Gastrocnemius medialis (tissue), 4 donors: ENCODE data around the gene PPP2R3C. TPM values are rescaled to one million over a fixed set of nuclear protein-coding genes. Genes with fewer than 3 reads are reported as not detected.

Experiments used
- ATAC-seq, 2 donors: fragments of 150-250 bp; one replicate each; pipeline ENCODE4 v1.9.1; 2016
- DNase-seq, 2 donors: peaks; one replicate each; pipeline ENCODE4 v3.0.0-alpha.2; 2019
- H3K27ac ChIP-seq, 4 donors: fragments of 200-600 bp; sonication (generic); 1 replicate in 1 of 4; 2 replicates in 3 of 4; pipeline ENCODE4 v1.5.1; 2016 to 2018; ENCODE audit warnings: mild to moderate bottlenecking in 2 of 4, moderate library complexity in 1 of 4
- H3K27me3 ChIP-seq, 3 donors: fragments of 200-600 bp; sonication (generic) in 2 of 3; 1 replicate in 1 of 3; 2 replicates in 2 of 3; pipeline versions ENCODE4 v1.5.1 to v1.6.0; 2016 to 2019; ENCODE audit warnings: mild to moderate bottlenecking in 1 of 3, moderate library complexity in 1 of 3
- H3K36me3 ChIP-seq, 2 donors: fragments of 200-600 bp; sonication (generic) in 1 of 2; one replicate each; pipeline ENCODE4 v1.5.1; 2017 to 2018
- H3K4me1 ChIP-seq, 2 donors: fragments of 200-600 bp; sonication (generic) in 1 of 2; one replicate each; pipeline ENCODE4 v1.5.1; 2016 to 2017; ENCODE audit warnings: mild to moderate bottlenecking in 2 of 2
- H3K4me3 ChIP-seq, 4 donors: fragments of 200-600 bp; sonication (generic) in 3 of 4; 1 replicate in 1 of 4; 2 replicates in 3 of 4; pipeline ENCODE4 v1.5.1; 2016 to 2019; ENCODE audit warnings: mild to moderate bottlenecking in 2 of 4
- H3K9me3 ChIP-seq, 3 donors: fragments of 200-600 bp; sonication (generic) in 2 of 3; 1 replicate in 1 of 3; 2 replicates in 2 of 3; pipeline ENCODE4 v1.5.1; 2016 to 2019
- CTCF ChIP-seq, 5 experiments: fragments of 450-650 bp in 3 of 5; fragments of 200-600 bp in 2 of 5; sonication (generic) in 2 of 5; IDR thresholded peaks in 4 of 5; conservative IDR thresholded peaks in 1 of 5; 1 replicate in 4 of 5; 2 replicates in 1 of 5; pipeline ENCODE4 v1.5.1; 2016 to 2019; ENCODE audit warnings: antibody characterized with exemption in 5 of 5, mild to moderate bottlenecking in 3 of 5, moderate library complexity in 3 of 5
- POLR2A ChIP-seq, 2 donors: fragments of 450-650 bp; IDR thresholded peaks; one replicate each; pipeline ENCODE4 v1.6.1; 2017; ENCODE audit warnings: antibody characterized with exemption in 2 of 2, mild to moderate bottlenecking in 2 of 2, moderate library complexity in 2 of 2
- in situ Hi-C, 4 donors: fragments of 200-750 bp; cut with MboI; loops; one replicate each; pipeline versions ENCODE4 v1.15.0 to v1.8.0; 2017; ENCODE audit warnings: low sequenced_read_pairs in 4 of 4
- intact Hi-C: fragments of 100-400 bp; cut with DNase I; formaldehyde crosslinking; loops from one replicate; pipeline ENCODE4 v1.15.1; 2023; ENCODE audit warnings: low total_unique reads
- total RNA-seq, 4 donors: library from RNA; depleted of rRNA; stranded (reverse); fragments of >200 nt; gene quantifications; one replicate each; pipeline versions ENCODE4 v1.1.0 to v1.2.3, GENCODE V29; 2016

Gene PPP2R3C
- total RNA-seq, 4 donors from 2014 or later, result 27.9 to 59.4 (median 33.2) TPM

GRCh38 chr14:35161231-35161630, 39.4 kb upstream of the PPP2R3C start:
- intact Hi-C loops, result no loop called here
- H3K27me3 ChIP-seq, result no peaks in the 10 kb centered on the region

GRCh38 chr14:35159742-35160409, 38.1 kb upstream of the PPP2R3C start:
- TF ChIP-seq POLR2A (IDR thresholded peaks at IDR 0.05) (no peak), CTCF (IDR thresholded peaks at IDR 0.05 in 4 of 5, conservative IDR thresholded peaks at IDR 0.05 in 1 of 5) (no peak)
- H3K4me1 ChIP-seq, result peaks cover 0 to 4% of the 10 kb centered on the region in 2 donors
- no peak overlapping the region for H3K4me3 ChIP-seq

More at GRCh38 chr14:35161231-35161630, 39.4 kb upstream of the PPP2R3C start:
- no peak for DNase-seq
- no peak for ATAC-seq
- no peak overlapping the region for H3K27ac ChIP-seq
- H3K36me3 ChIP-seq, result no peaks in the 10 kb centered on the region
- no peaks in the 10 kb centered on the region for H3K4me1 ChIP-seq
- in situ Hi-C loops, result no loop called here
- no peak overlapping the region for H3K4me3 ChIP-seq
- no peaks in the 10 kb centered on the region for H3K9me3 ChIP-seq
- no peak for TF ChIP-seq POLR2A (IDR thresholded peaks at IDR 0.05)
- no peak for TF ChIP-seq CTCF (IDR thresholded peaks at IDR 0.05 in 4 of 5, conservative IDR thresholded peaks at IDR 0.05 in 1 of 5)

GRCh38 chr14:35158951-35159653, 37.3 kb upstream of the PPP2R3C start:
- H3K27me3 ChIP-seq, result no peaks in the 10 kb centered on the region
- DNase-seq (no peak), ATAC-seq (no peak)
- H3K9me3 ChIP-seq, result no peaks in the 10 kb centered on the region
- peaks cover 0 to 4% of the 10 kb centered on the region in 2 donors for H3K4me1 ChIP-seq
- intact Hi-C loops (no loop called here), in situ Hi-C loops (no loop called here)
- H3K27ac ChIP-seq, result no peak overlapping the region
- no peak overlapping the region for H3K4me3 ChIP-seq
- H3K36me3 ChIP-seq, result no peaks in the 10 kb centered on the region
- no peak for TF ChIP-seq POLR2A (IDR thresholded peaks at IDR 0.05)
- no peak for TF ChIP-seq CTCF (IDR thresholded peaks at IDR 0.05 in 4 of 5, conservative IDR thresholded peaks at IDR 0.05 in 1 of 5)

More at GRCh38 chr14:35159742-35160409, 38.1 kb upstream of the PPP2R3C start:
- H3K36me3 ChIP-seq, result no peaks in the 10 kb centered on the region
- H3K27ac ChIP-seq, result no peak overlapping the region
- H3K27me3 ChIP-seq, result no peaks in the 10 kb centered on the region
- no peak for ATAC-seq
- in situ Hi-C loops (no loop called here), intact Hi-C loops (no loop called here)
- DNase-seq, result no peak
- H3K9me3 ChIP-seq, result no peaks in the 10 kb centered on the region

- in situ Hi-C loops (no loop called here), intact Hi-C loops (no loop called here)
- ATAC-seq (no peak), DNase-seq (no peak)
- H3K4me3 ChIP-seq, result no peak overlapping the region
- TF ChIP-seq POLR2A (IDR thresholded peaks at IDR 0.05) (no peak), CTCF (IDR thresholded peaks at IDR 0.05 in 4 of 5, conservative IDR thresholded peaks at IDR 0.05 in 1 of 5) (no peak)
- no peaks in the 10 kb centered on the region for H3K36me3 ChIP-seq
- peaks cover 0 to 4% of the 10 kb centered on the region in 2 donors for H3K4me1 ChIP-seq
- no peak overlapping the region for H3K27ac ChIP-seq
- H3K27me3 ChIP-seq, result no peaks in the 10 kb centered on the region
- no peaks in the 10 kb centered on the region for H3K9me3 ChIP-seq
These were observed 36.7 kb upstream of the PPP2R3C start for GRCh38 chr14:35158491-35158890.
